AG09309 (cell line): ENCODE results near the gene PLCB4.

Experiments
- DNase-seq: peaks from one replicate; pipeline ENCODE4 v3.0.0-alpha.2; 2010; ENCODE audit warnings: low read depth
- H3K4me3 ChIP-seq: 2 replicates; pipeline ENCODE4 v1.5.1; 2011; ENCODE audit warnings: mild to moderate bottlenecking, low read depth, low read length, moderate library complexity; ENCODE audit not compliant: control insufficient read depth
- TF ChIP-seq, protein P1 (sequence below): IDR thresholded peaks from 2 replicates; pipeline ENCODE4 v1.5.1; 2011; ENCODE audit warnings: mild to moderate bottlenecking, low read depth, low read length, inconsistent platforms; ENCODE audit not compliant: insufficient read depth, control insufficient read depth; ENCODE audit errors: missing control alignments

The PLCB4 gene

DNA sequence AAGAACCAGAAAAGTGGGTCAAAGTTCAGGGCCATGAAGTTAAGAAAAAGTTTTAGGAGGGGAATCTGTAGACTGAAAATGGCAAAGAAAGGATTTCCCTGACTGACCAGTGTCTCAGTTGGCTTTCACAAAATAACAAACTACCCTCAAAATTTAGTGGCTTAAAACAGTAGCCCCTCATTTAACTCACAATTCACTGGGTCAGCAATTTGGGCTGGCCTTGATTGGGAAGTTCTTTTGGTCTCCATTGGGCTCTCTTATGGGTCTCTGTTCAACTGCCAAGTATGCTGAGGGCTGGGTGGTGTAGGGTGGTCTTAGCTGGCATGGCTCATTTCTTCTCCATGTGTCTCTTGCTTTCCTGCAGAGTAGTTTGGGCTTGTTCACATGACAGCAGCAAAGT is 161.5 kb downstream of the PLCB4 start:
- no peak for DNase-seq
- TF ChIP-seq, protein P1, sequence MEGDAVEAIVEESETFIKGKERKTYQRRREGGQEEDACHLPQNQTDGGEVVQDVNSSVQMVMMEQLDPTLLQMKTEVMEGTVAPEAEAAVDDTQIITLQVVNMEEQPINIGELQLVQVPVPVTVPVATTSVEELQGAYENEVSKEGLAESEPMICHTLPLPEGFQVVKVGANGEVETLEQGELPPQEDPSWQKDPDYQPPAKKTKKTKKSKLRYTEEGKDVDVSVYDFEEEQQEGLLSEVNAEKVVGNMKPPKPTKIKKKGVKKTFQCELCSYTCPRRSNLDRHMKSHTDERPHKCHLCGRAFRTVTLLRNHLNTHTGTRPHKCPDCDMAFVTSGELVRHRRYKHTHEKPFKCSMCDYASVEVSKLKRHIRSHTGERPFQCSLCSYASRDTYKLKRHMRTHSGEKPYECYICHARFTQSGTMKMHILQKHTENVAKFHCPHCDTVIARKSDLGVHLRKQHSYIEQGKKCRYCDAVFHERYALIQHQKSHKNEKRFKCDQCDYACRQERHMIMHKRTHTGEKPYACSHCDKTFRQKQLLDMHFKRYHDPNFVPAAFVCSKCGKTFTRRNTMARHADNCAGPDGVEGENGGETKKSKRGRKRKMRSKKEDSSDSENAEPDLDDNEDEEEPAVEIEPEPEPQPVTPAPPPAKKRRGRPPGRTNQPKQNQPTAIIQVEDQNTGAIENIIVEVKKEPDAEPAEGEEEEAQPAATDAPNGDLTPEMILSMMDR, result no peak
- H3K4me3 ChIP-seq, result no peak overlapping the region

DNA sequence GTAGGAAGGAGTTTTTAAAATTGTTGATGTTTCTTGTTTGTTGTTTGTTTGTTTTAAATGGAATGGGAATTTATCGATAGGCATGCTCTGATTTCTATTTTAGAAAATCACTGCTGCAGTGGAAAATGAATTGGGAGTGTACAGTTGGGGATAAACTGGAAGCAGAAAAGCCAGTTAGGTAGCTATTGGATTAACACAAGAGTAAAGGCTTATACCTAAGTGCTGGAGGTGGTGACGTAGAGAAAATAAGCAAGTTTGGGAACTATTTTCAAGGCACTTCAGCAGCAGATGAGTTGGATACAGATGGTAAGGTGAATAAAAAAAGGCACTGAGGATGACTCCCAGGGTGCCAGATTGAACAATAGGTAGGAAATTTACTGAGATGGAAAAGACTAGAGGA is 164.9 kb downstream of the PLCB4 start:
- H3K4me3 ChIP-seq, result no peak overlapping the region
- TF ChIP-seq, protein P1, result no peak
- no peak for DNase-seq

DNA sequence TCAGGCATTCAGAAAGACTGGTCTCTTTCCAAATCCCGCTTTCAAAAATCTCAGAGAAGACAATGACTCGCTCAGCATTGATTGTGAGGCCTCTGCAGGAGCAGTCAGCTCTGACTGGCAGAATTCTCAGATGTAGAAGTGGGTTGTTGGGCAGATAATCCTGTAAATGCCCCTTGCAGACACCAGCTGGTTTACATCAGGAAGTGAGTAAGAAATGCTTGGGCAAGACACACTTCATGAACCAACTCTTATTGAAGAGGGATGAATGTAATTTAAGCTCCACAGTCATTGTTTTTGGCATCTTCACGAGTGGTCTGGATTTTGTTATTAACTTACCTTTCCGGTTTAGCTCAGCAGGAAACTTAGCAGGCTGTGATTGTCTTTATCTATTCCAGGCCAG is 166.6 kb downstream of the PLCB4 start:
- H3K4me3 ChIP-seq, result no peak overlapping the region
- peak; percentile 79 for DNase-seq
- TF ChIP-seq, protein P1, result no peak

DNA sequence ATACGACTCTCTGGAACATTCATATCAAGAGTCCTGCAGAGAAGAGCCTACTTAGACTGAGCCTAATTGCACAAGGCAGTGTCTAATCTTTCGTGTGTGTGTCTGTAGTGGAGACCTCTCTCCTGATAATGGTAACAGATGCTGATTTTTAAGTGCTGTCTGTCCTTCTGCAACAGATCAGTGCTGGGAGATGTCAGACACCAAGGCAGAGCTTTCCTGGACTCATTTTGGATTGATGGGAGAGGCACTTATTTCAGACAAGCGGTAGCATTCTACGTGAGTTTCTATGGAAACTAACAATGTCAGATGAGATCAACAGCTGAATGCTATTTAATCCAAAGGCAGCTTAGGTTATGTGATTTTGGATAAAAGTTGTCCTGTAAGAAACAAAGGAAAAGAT is 167.6 kb downstream of the PLCB4 start:
- TF ChIP-seq, protein P1, result no peak
- no peak for DNase-seq
- no peak overlapping the region for H3K4me3 ChIP-seq

DNA sequence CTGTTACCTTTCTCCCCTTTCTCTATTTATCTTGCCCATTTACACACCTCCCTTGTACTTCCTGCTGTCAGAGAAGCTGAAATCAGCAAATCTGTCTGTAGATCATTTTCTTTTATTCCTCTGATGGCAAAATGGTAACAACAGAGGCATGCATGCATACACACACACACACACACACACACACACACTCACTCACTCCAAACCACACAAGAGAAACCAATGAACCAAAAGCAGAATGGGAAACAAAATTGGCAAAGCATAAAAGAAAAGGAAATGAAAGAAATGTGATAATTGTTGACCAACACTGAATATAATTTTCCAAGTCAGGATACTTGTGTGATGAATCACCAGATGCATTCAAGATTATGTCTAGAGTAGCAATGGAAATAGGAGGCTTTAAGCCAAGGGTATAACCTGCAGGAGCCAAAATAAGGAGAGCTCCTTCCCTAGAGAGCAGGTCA is 172.4 kb downstream of the PLCB4 start:
- TF ChIP-seq, protein P1, result no peak
- DNase-seq, result peak; percentile 88
- H3K4me3 ChIP-seq, result no peak overlapping the region

DNA sequence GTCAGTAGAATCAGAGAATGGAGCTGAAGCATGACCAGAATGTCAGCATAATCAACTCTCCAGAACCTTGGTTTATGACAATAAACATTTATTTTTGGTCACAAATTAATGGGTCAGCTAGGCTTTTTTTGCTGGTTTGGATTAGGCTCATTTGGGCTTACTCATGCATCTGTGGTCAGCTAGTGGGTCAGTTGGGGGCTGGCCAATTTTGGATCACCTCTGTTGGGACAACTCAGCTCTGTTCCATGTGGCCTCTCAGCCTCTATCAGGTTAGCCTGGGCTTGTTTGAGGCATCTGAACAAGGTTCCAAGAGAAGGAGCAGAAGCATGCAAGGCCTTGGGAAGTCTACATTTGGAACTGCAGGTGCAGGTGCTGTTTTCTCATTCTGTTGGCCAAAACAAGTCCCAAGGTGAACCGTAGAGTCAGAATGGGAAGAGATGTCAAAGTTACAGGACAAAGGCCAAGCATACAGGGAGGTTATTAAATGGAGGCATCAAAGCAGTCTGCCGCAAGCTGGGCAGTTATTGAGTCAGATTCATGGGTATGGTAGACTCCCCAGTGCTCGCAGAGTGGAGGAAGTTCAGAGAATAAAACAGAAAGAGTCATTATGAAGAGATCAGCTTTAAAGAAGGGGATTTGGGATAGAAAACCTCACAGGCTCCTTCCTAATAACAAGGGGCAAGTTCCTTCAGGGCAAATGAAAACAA is 173.0 kb downstream of the PLCB4 start:
- DNase-seq, result peak; percentile 17

More for the DNA sequence above, 173.0 kb downstream of the PLCB4 start:
- H3K4me3 ChIP-seq, result no peak overlapping the region
- TF ChIP-seq, protein P1, result no peak
